ENCODE measurements around the gene SHANK3.
"Not testable (repeated sequence)": the region's sequence is repeated elsewhere in the genome, so short reads cannot be mapped to it uniquely, and the experiment has no call there.

The SHANK3 gene
- total RNA-seq = 0.04 to 0.12 reads per million in 2 experiments

DNA sequence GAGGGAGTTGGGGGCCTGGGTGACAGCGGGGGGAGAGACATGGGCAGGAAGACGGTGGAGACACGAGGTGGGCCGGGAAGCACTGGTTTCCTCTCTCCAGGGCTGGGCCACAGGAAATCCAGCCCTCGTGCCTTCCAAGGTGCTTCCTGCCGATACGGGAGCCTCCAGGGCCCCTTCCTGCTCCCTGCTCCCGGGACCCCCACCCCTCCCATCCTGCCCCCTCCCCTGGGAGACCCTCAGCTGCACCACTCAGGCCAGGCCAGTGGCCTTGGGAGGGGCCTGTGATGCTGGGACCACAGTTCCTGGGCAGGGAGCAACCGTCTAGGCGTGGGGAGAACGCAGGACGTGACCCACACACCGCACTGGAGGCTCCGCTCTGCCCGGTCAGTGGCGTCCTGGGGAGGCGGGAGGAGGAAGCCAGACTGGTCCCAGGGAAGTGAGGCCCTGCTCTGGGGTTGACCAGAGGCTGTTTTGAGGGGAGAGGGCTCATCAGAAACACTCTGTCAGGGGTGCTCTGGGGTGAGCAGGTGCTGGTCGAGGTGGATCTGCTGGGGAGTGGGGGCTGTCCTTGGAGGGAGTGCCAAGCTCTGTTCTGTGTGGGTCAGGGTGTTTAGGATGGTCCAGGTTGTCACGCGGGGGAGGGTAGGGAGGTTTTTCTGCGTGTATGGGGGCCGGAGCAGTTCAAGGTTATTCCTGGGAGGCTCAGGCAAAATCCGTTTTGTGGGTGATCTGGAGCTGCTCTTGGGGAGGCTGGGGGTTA lies at the start of gene SHANK3:
Gene SHANK3 (plus strand): TSS at position 353 of the 760 bp plus-strand sequence.
- no peak for DNase-seq (ENCODE audit: low read depth)

DNA sequence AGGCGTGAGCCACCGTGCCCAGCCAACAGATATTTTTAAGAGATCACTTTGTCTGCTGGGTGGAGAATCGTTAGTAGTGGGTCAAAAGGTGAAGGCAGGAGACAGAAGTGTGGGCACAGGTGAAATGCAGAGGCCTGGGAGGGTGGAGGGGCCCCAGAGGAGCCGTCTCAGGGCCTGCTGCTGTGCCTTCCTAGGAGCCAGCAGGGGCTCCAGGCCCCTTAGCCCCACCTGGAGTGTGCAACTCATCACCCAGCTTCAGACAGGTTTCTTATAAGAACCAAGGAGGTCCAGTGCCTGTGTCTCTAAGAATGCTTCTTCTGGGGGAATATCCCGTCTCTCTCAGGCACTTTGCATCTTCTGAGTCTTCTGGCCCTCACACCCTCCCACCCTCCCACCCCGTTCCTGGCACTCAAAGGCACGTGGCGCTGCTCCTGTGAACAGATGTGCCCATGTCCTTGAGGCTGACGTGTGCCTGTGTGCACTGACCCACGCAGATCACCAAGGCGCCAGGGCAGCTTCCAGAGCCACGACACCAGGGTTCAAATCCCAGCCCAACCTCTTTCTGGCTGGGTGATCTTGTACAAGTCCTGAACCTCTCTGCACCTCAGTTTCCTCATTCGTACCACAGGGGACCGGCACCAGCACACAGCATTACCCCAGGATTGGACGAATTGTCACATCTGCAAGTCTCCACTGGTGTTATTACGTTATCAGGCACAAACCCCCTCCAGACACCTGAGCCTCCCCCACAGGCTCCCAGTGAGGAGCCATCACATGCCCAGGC lies 48.1 kb upstream of the SHANK3 start:
- no peak for DNase-seq (ENCODE audit: low read depth)

DNA sequence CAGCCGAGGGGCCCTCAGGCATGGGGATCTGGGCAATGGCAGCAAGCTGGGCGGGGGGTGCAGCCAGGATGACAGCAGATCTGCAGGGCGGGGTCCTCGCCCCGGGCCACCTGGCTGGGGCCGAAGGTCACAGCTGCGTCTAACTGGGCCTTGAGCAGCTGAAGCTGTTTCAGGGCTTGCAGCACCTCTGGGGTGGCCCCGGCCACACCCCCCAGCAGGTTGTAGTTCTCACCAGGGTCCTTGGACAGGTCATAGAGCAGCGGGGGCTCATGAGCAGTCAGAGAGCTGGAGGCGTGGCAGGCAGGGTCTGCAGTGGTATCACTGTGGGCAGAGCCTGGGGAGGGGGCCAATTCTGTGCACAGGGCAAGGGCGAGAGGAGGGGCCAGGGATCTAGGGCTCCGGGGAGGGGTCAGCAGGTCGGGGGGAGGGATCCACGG lies 47.5 kb upstream of the SHANK3 start:
- DNase-seq (ENCODE audit: low read depth) = no peak

DNA sequence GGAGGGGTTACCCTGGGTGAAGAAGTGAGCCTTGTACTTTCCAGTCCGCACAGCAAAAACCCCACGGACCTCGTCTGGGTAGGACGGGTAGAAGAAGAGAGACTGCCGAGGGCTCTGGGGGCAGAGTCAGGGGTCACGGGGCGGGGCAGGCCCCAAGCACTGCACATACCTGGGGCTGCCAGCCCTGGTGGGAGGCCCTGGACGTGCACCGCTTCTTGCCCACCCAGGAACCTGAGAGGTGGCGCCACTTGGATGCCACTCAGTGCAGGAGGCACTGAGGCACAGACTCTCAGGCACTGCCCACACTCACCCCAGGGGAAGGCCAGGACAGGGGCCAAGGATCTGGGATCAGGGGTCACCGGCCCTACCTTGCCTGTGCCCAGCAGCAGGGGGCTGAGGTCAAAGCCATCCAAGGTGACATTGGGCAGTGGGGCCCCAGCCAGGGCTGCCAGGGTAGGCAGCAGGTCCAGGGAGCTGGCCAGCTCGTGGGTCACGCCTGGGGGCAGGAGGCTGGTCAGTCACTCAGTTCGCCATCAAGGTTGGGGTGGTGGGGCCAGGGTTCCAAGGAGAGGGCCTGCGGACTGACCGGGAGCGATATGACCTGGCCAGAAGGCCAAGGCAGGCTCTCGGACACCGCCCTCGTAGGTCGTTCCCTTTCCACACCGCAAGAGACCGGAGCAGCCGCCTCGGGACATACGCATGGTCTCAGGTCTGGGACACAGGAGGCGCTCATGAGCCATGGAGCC lies 46.9 kb upstream of the SHANK3 start:
- no peak for DNase-seq (ENCODE audit: low read depth)

DNA sequence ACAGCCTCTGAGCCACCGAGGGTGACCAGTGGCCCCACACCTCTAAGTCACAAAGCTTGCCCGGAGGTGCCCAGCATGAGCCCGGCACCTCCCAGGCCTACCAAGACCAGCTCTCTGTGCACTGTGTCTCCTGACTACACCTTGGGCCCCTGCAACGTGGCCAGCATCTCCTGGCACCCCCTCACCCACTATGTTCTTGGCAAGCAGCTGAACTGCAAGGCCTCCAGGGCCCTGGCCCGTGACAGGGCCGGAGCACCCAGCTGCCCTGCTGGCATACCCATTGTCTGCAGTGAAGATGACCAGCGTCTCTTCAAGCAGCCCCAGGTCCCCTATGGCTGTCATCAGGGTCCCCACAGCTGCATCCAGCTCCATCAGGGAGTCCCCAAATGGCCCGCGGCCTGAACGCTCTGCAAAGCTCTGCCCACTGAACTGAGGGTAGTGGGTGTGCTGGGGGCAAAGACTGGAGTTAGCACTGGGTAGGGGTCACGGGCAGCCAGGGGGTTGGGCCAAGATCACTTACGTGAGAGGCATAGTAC lies 46.2 kb upstream of the SHANK3 start:
- DNase-seq (ENCODE audit: low read depth) = no peak

DNA sequence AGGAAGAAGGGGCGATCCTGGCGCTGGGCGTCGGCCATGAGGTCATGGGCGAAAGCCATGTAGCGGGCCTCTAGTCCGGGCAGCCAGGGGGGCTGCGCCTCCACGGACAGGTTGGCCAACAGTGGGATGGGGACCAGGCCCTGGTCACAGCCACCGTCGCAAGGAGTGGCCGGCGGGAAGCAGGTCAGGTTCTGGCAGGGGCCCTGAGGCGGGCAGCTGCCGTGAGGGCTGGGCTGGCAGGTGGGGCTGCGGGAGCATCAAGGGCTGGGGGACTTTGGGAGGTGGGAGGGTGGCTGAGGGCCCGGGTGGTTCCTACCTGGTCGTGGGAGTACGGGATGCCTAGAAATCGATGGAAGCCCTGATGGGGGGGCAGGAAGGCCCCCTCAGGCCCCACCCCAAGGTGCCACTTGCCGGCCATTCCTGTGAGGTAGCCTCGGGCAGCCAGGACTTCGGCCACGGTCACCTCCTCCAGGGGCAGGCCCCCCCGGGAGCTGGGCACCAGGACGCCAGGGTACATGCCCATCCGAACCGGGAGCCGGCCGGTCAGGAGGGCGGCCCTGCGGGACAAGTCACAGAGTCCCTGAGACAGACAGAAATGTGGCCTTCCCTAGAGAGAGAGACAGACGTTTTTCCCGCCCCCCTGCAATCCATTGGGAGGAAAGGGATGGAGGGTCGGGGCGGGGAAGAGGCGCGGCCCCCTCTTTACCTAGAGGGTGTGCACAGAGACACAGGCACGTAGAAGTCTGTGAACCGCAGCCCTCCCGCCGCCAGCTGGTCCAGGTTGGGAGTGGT lies 45.6 kb upstream of the SHANK3 start:
- no peak for DNase-seq (ENCODE audit: low read depth)

DNA sequence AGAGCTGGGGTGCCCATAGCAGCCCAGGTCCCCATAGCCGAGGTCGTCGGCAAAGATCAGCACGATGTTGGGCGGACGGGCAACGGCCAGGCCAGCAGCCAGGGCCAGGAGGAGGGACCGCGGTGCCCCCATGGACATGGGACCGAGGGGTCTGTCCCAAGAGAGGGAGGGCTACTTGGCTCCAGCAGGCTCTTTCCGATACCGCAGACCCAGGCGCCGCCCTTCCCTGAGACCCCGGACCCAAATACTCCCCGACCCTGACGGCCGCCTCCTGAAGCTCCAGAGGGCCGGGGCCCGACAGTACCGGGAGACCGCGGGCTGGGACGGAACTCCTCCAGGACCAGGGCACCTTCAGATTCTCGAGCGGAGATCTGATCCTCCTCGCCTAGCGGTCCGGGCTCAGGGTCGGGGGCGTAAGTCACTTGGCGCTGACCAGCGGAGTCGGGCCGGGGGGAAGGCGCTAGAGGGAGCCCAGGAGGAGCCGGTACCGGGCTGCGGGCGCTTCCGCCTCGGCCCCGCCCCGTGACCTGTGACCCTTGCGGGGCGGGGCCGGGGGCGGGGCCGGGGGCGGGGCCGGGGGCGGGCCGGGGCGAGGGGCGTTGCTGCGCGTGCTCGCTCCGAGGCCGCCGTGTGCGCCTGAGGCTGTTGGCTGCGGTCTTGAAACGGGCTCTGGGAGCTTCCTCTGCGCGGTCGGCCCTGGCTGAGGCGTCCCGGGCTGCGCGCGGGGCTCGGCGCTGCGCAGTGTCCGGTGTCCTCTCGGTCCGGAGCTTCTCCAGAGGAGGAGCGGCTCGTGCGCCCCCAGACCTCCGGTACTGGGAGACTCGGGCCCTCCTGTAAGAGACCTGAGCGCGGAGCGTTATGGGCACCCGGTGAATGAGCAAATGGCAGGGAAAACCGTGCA lies 44.7 kb upstream of the SHANK3 start, which contains the start of gene ARSA:
Gene ARSA (minus strand): TSS at position 511 of the 901 bp plus-strand sequence. CDS start 373 bp downstream, at position 138.
- peak; percentile 65 for DNase-seq (ENCODE audit: low read depth)

DNA sequence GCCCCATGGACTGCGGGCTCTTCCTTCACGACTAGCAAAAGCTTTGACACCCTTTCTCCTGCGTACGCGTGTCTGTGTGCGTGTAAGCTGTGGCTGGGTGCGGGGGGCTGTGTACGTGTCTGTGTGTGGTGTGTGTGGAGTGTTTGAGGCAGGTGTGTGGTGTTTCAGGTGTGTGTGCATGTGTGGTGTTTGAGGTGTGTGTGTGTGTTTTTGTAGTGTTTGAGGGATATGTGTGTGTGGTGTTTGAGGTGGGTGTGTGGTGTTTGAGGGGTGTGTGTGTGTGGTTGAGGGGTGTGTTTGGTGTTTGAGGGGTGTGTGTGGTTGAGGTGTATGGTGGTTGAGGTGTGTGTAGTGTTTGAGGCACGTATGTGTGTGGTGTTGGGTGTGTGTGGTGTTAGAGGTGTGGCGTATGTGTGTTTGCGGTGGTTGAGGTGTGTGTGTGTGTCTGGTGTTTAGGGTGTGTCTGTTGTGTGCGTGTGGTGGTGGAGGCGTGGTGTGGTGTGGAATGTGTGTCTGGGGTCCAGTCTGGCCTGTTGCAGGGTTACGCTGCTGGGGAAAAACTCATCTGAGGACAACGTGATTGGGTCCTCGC lies 44.0 kb upstream of the SHANK3 start:
- DNase-seq (ENCODE audit: low read depth) = no peak

DNA sequence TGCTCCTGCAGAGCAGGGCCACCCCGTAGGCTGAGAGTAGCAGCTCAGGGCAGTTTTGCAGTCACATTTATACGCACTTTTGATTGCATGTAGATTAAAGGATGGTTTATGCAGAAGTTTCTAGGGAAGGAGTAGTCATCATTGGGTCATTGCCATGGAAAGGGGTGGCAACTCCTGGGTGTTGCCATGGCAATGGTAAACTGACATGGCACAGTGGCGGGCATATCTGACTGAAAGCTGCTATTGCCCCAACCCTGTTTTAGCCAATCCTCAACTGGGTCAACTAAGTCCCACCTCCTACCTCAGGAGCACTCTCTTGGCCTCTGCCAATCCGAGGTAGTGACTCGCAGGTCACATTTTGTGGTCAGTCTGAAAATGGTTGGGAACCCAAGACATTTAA lies 42.2 kb upstream of the SHANK3 start:
- DNase-seq (ENCODE audit: low read depth) = no peak

DNA sequence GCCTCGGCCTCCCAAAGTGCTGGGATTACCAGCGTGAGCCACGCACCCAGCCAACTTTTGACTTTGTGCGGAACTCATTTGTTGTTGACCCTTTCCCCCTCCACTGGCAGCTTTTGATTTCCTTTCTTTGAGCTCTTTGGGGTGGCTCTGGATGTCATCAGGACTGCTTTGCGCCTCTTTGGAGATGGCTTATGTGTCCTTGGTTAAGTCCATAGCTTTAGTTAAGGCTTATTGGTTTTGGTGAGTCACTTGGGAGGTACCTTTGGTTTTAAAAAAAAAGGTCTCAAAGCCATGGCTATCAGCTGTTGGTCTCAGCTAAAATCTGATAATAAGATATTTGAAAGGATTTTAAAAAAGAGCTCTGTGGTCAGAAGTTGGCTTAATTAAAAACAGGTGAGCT lies 39.5 kb upstream of the SHANK3 start:
- DNase-seq (ENCODE audit: low read depth) = no peak

DNA sequence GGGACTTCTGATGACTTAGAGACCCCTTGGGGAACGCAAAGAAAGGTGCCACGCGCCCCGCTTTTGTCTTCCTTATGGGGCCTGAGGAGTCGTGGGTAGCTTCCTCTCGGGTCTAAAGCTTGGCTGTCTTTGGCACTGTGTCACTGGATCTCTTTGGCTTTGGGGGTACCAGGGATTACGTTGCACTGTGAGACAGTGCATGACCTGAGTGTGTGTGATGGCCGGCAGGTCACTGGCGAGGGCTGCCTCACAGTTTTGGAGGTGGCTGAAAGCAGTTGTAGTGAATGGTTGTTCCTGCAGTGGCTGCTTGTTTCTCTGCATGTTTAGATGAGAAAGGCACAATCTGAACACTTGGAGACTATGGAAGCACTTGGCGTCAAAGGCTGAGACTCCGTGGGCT lies 38.9 kb upstream of the SHANK3 start:
- no peak for DNase-seq (ENCODE audit: low read depth)

DNA sequence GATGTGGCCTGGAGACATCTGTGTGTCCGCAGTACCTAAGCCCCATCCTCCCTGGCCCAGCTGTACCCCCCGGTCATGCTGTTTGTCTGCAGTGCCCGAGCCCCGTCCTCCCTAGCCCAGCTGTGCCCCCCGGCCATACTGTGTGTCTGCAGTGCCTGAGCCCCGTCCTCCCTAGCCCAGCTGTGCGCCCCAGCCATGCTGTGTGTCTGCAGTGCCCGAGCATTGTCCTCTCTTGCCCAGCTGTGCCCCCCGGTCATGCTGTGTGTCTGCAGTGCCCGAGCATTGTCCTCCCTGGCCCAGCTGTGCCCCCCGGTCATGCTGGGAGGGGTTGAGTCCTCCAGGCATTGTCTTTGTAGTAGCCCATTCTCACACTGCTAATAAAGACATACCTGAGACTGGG lies 37.0 kb upstream of the SHANK3 start:
- no peak for DNase-seq (ENCODE audit: low read depth)

DNA sequence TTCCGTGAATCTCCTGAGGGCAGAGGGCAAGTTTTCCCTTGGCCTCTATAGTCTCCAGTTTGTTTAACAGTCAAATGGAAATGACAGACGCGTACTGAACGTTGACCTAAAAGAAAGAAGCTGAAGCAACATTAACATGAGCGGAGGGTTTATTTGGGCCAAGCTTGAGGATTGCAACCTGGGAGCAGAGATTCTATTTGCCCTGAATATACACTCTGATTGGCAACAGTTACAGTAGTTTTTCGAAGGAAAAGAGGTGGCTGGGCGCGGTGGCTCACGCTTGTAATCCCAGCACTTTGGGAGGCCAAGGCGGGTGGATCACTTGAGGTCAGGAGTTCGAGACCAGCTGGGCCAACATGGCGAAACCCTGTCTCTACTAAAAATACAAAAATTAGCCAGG lies 32.3 kb upstream of the SHANK3 start:
- DNase-seq (ENCODE audit: low read depth) = not testable (repeated sequence)

DNA sequence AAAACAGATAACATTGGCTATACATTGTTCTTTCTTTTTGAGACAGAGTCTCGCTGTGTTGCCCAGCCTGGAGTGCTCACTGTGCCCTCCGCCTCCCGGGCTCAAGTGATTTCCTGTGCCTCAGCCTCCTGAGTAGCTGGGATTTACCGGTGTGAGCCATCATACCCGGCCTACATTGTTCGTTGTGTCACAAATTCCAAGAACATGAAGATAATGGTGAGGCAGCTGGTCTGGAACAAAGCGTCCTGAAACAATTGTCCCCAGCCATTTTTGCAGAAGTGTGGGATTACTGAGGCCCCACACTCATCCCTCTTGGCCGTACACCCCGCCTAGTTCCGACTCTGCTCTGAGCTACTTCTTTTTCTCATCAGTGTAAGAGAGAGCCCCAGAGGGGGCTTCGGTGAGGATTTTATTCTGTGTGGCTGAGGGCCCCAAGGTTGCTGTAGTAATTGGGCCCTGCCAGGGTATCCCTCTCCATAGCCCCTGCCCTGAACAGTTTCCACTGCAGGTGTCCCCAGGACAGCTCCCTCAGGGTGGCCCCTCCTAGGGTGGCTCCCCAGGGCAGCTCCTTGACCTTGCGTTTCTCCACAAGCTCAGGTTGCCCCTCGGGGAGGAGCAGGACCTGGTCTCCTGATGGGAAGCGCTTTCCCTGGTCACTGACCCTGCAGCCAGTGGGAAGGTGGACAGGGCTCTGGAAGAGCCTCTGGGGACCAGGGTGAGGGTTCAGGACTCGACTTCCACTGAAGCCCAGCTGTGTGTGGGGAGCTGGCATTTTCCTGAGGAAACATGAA lies 31.6 kb upstream of the SHANK3 start:
- no peak for DNase-seq (ENCODE audit: low read depth)

DNA sequence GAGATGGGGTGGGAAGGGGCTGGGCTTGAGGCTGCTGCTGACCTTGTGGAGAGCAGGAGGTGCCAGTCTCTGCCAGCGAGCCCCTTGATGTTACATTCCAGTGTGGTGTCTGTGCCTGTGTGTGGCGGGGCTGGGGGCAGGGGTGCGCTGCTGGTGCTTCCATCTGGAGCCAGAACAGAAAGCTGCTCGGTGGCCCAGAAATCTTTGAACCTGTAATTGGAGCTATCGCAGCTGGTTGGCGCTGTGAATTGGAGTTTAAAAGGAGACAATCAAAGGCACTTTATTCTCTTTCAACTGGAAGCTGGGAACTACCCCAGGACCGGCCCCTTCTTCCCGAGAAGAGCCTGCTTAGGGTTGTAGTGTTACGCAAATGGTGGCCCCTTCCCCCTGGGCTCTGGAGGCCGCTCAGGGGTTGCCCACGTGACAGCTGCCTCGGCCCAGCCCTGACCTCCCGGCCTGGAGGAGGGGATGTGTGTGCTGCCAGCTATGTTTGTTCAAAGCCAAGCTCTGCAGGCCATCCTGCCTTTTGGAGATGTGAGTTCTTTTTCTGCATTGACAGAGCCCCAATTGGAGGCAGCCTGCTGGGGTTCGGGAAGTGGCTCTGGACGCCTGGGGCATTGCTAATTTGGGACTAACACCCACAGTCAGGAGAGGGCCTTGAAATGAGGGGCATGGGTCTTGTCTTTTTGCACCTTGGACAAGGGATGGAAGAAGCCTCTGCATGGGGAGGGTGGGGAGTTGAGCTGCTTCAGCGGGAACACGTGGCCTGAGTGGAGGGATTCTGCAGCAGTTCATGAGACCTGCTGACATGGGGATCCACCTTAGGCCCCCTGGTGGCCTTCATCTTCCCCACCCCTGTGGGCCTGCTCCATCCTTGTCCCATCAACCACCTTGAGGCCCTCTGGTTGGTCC lies 30.7 kb upstream of the SHANK3 start:
- DNase-seq (ENCODE audit: low read depth) = no peak

DNA sequence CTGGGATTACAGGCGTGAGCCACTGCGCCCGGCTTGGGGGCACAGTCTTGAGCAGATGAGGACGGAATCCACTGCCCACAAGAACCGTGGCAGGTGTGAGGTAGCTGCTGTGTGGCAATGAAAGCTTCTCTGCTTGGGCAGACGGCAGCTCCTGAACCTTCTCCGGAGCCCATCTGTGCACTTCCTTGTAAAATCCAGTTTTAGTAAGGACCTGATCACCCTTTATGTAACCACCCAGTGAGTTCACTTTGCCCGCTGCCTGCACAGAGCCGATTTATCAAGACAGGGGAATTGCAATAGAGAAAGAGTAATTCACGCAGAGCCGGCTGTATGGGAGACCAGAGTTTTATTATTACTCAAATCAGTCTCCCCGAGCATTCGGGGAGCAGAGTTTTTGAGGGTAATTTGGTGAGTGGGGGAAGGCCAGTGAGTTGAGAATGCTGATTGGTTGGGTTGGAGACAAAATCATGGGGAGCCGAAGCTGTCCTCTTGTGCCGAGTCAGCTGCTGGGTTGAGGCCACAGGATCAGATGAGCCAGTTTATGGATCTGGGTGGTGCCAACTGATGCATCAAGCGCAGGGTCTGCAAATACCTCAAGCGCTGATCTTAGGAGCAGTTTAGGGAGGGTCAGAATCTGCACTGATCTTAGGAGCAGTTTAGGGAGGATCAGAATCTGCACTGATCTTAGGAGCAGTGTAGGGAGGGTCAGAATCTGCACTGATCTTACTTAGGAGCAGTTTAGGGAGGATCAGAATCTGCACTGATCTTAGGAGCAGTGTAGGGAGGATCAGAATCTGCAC lies 29.4 kb upstream of the SHANK3 start:
- not testable (repeated sequence) for DNase-seq (ENCODE audit: low read depth)

DNA sequence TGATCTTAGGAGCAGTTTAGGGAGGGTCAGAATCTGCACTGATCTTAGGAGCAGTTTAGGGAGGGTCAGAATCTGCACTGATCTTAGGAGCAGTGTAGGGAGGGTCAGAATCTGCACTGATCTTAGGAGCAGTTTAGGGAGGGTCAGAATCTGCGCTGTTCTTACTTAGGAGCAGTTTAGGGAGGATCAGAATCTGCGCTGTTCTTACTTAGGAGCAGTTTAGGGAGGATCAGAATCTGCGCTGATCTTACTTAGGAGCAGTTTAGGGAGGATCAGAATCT lies 28.9 kb upstream of the SHANK3 start:
- DNase-seq (ENCODE audit: low read depth) = not testable (repeated sequence)

Data from T follicular helper cell (primary cell).